ENCODE results near the gene CHID1. TPM values are rescaled to one million over a fixed set of nuclear protein-coding genes. Genes with fewer than 3 reads are reported as not detected.
A peak's percentile ranks its signal among the peaks of the same experiment; 100 is the strongest.

Gene CHID1
- total RNA-seq, 1 donor from 2014 or later = 74.6 TPM

- Histone ChIP-seq H3K9ac (ENCODE audit: low read length) (no peak overlapping the region), H3K27me3 (ENCODE audit: insufficient read depth, low read length) (no peaks in the 10 kb centered on the region), H3K4me3 (ENCODE audit: insufficient read depth, low read depth, low read length) (no peak overlapping the region), H4K20me1 (ENCODE audit: insufficient read depth, low read length) (peaks cover 19% of the 10 kb centered on the region), H2AFZ (ENCODE audit: low read depth, low read length) (no peak overlapping the region), H3K27ac (ENCODE audit: low read depth, low read length) (no peak overlapping the region), H3K79me2 (ENCODE audit: insufficient read depth, low read length) (no peaks in the 10 kb centered on the region), H3K4me1 (ENCODE audit: insufficient read depth, low read length) (no peaks in the 10 kb centered on the region), H3K9me3 (ENCODE audit: insufficient read depth, low read depth, low read length) (no peaks in the 10 kb centered on the region), H3K4me2 (ENCODE audit: low read length) (no peak overlapping the region), H3K36me3 (ENCODE audit: insufficient read depth, low read length) (peaks cover 13% of the 10 kb centered on the region)
- no peaks in the 10 kb centered on the region for H3K27me3 Mint-ChIP-seq (ENCODE audit: low read depth, unreplicated experiment)
- H3K4me3 Mint-ChIP-seq (ENCODE audit: unreplicated experiment) = no peak overlapping the region
- no peaks in the 10 kb centered on the region for H3K4me1 Mint-ChIP-seq (ENCODE audit: low read depth, unreplicated experiment)
- no peaks in the 10 kb centered on the region for H3K9me3 Mint-ChIP-seq (ENCODE audit: unreplicated experiment)
- no peak overlapping the region for H3K27ac Mint-ChIP-seq (ENCODE audit: unreplicated experiment)
- DNase-seq (ENCODE audit: low read depth) = no peak
- H3K36me3 Mint-ChIP-seq (ENCODE audit: low read depth, unreplicated experiment) = peaks cover 10% of the 10 kb centered on the region
- no peak for FAIRE-seq
- TF ChIP-seq, protein P1, sequence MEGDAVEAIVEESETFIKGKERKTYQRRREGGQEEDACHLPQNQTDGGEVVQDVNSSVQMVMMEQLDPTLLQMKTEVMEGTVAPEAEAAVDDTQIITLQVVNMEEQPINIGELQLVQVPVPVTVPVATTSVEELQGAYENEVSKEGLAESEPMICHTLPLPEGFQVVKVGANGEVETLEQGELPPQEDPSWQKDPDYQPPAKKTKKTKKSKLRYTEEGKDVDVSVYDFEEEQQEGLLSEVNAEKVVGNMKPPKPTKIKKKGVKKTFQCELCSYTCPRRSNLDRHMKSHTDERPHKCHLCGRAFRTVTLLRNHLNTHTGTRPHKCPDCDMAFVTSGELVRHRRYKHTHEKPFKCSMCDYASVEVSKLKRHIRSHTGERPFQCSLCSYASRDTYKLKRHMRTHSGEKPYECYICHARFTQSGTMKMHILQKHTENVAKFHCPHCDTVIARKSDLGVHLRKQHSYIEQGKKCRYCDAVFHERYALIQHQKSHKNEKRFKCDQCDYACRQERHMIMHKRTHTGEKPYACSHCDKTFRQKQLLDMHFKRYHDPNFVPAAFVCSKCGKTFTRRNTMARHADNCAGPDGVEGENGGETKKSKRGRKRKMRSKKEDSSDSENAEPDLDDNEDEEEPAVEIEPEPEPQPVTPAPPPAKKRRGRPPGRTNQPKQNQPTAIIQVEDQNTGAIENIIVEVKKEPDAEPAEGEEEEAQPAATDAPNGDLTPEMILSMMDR (IDR thresholded peaks at IDR 0.05; ENCODE audit: insufficient read depth, low read depth, low read length) = no peak
- TF ChIP-seq EZH2 (IDR thresholded peaks at IDR 0.05; ENCODE audit: insufficient read depth, low read length) = no peak
These were observed 10.1 kb downstream of the CHID1 start for GRCh38 chr11:900545-900944.

DNA sequence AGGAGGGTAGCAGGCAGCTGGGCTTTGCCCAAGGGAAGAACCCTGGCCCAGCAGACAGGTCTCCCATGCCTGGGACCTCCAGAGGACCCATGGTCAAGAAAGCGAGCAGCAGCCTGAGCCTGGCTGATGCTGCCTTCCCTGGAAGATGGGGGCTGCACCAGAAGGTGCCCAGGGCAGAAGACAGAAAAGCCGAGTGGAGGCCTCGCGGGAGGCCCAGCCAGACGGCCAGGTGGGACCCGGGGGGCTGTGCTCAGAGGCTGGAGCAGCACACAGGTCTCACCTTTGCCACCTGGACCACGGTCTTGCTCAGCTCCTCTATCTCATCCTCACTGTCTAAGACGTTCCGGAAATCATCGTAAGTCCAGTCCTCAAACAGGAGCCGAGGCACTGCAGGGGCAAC, 10.9 kb downstream of the CHID1 start:
- DNase-seq (ENCODE audit: low read depth) (no peak), FAIRE-seq (no peak)
- no peak overlapping the region for H3K9ac ChIP-seq (ENCODE audit: low read length)
- no peaks in the 10 kb centered on the region for H3K79me2 ChIP-seq (ENCODE audit: insufficient read depth, low read length)
- peaks cover 18% of the 10 kb centered on the region for H4K20me1 ChIP-seq (ENCODE audit: insufficient read depth, low read length)
- H3K4me2 ChIP-seq (ENCODE audit: low read length) = no peak overlapping the region
- no peak overlapping the region for H2AFZ ChIP-seq (ENCODE audit: low read depth, low read length)
- H3K4me3 ChIP-seq (ENCODE audit: insufficient read depth, low read depth, low read length) = no peak overlapping the region
- no peaks in the 10 kb centered on the region for H3K4me1 Mint-ChIP-seq (ENCODE audit: low read depth, unreplicated experiment)
- H3K27me3 Mint-ChIP-seq (ENCODE audit: low read depth, unreplicated experiment) = no peaks in the 10 kb centered on the region
- H3K9me3 ChIP-seq (ENCODE audit: insufficient read depth, low read depth, low read length) = no peaks in the 10 kb centered on the region
- no peak overlapping the region for H3K27ac ChIP-seq (ENCODE audit: low read depth, low read length)
- no peaks in the 10 kb centered on the region for H3K9me3 Mint-ChIP-seq (ENCODE audit: unreplicated experiment)
- peaks cover 10% of the 10 kb centered on the region for H3K36me3 Mint-ChIP-seq (ENCODE audit: low read depth, unreplicated experiment)
- no peak overlapping the region for H3K27ac Mint-ChIP-seq (ENCODE audit: unreplicated experiment)
- H3K4me1 ChIP-seq (ENCODE audit: insufficient read depth, low read length) = no peaks in the 10 kb centered on the region
- no peak for TF ChIP-seq EZH2 (IDR thresholded peaks at IDR 0.05; ENCODE audit: insufficient read depth, low read length)
- TF ChIP-seq, protein P1 (IDR thresholded peaks at IDR 0.05; ENCODE audit: insufficient read depth, low read depth, low read length) = no peak
- no peak overlapping the region for H3K4me3 Mint-ChIP-seq (ENCODE audit: unreplicated experiment)
- H3K36me3 ChIP-seq (ENCODE audit: insufficient read depth, low read length) = peaks cover 13% of the 10 kb centered on the region
- no peaks in the 10 kb centered on the region for H3K27me3 ChIP-seq (ENCODE audit: insufficient read depth, low read length)

GRCh38 chr11:898540-899190, 11.9 kb downstream of the CHID1 start:
- Histone ChIP-seq H3K9ac (ENCODE audit: low read length) (no peak overlapping the region), H3K4me1 (ENCODE audit: insufficient read depth, low read length) (no peaks in the 10 kb centered on the region), H3K4me2 (ENCODE audit: low read length) (no peak overlapping the region), H3K36me3 (ENCODE audit: insufficient read depth, low read length) (peaks cover 10% of the 10 kb centered on the region), H3K4me3 (ENCODE audit: insufficient read depth, low read depth, low read length) (no peak overlapping the region), H4K20me1 (ENCODE audit: insufficient read depth, low read length) (peaks cover 15% of the 10 kb centered on the region), H3K9me3 (ENCODE audit: insufficient read depth, low read depth, low read length) (no peaks in the 10 kb centered on the region), H2AFZ (ENCODE audit: low read depth, low read length) (no peak overlapping the region), H3K79me2 (ENCODE audit: insufficient read depth, low read length) (no peaks in the 10 kb centered on the region), H3K27me3 (ENCODE audit: insufficient read depth, low read length) (no peaks in the 10 kb centered on the region), H3K27ac (ENCODE audit: low read depth, low read length) (no peak overlapping the region)
- Mint-ChIP-seq H3K4me1 (ENCODE audit: low read depth, unreplicated experiment) (no peaks in the 10 kb centered on the region), H3K27me3 (ENCODE audit: low read depth, unreplicated experiment) (no peaks in the 10 kb centered on the region), H3K27ac (ENCODE audit: unreplicated experiment) (no peak overlapping the region), H3K4me3 (ENCODE audit: unreplicated experiment) (no peak overlapping the region), H3K9me3 (ENCODE audit: unreplicated experiment) (no peaks in the 10 kb centered on the region), H3K36me3 (ENCODE audit: low read depth, unreplicated experiment) (peaks cover 5% of the 10 kb centered on the region)
- no peak for FAIRE-seq
- TF ChIP-seq EZH2 (IDR thresholded peaks at IDR 0.05; ENCODE audit: insufficient read depth, low read length) = no peak
- TF ChIP-seq, protein P1 (IDR thresholded peaks at IDR 0.05; ENCODE audit: insufficient read depth, low read depth, low read length) = peak; percentile 3
- no peak for DNase-seq (ENCODE audit: low read depth)

All from astrocyte (in vitro differentiated cells and primary cell).